Stimulated activated CD8-positive, alpha-beta memory T cell treated with anti-CD3 and anti-CD28 coated beads, Interleukin-12 subunit alpha, Interleukin-12 subunit beta, amount 100 ng/mL, for 1 hour (primary cell): Measurements from ENCODE around the gene SHANK2.

Experiments used
- DNase-seq: peaks from one replicate; pipeline ENCODE4 v3.0.0-alpha.2; 2020; ENCODE audit warnings: low read depth

The SHANK2 gene

DNA sequence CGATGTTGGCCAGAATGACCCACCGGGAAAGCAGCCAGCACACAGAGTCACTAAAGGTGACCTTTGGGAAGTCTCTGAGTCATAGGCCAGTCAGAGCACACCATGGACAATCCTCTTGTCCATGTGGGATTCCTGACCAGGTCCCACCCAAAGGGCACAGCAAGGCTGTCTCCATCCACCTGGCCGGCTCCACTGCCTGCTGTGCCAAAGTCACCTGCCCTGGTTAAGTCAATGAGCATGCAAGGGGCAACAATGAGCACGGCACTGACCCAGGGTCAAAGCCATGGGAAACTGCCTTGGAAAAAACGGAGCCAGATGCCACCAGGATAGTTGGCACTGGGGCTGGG is 49.8 kb downstream of the SHANK2 start:
- no peak for DNase-seq
